GM18520 (cell line): ENCODE results near the gene MYOZ3.

Experiments used
- ATAC-seq: cut with Tn5 transposase; IDR thresholded peaks from one replicate; pipeline ENCODE4 v1.9.1; 2021; ENCODE audit not compliant: unreplicated experiment

MYOZ3 gene

GRCh38 chr5:150658699-150659265, 2.3 kb upstream of the MYOZ3 start:
- no peak for ATAC-seq

GRCh38 chr5:150659360-150660107, 1.5 kb upstream of the MYOZ3 start:
- no peak for ATAC-seq

GRCh38 chr5:150660108-150660831, 781 bp upstream of the MYOZ3 start:
- ATAC-seq: no peak

GRCh38 chr5:150661821-150662596, 958 bp downstream of the MYOZ3 start:
- ATAC-seq: no peak

DNA sequence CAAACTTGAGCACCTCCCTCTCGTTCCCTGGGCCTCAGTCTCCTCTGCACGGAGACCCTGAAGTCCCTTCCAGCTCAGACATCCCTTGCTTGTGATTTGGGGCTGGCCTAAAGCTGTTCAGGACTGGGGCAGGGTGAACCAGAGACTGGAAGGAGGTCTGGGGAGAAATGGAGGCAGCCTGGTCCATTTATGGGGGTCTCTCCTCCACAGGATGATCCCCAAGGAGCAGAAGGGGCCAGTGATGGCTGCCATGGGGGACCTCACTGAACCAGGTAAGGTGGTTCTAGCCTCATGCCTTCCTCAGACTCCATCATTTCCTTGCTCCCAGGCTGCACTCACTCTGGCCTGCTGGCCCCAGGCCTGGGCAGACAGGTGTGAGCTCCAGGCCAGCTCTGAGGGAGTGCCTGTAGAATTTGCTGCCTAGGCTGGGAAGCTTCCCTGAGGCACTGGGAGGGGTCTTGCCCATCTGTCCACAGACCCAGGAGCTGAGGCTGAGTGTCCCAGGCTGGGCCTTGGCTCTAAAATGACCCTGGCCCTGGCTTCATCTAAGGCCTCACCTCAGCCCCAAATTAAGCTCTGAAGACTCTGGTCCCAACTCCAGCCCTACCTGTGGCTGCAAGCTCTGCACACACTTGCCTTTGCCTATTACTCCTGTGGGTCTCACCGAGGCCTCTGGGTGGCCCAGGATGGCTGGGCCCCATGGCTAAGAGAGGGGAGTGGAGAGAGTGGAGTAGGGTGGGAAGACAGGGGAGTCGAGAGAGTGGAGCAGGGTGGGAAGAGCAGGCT, 1.9 kb downstream of the MYOZ3 start:
- ATAC-seq: no peak

GRCh38 chr5:150663936-150664335, 2.9 kb downstream of the MYOZ3 start:
- ATAC-seq: no peak

GRCh38 chr5:150665044-150665443, 4.0 kb downstream of the MYOZ3 start:
- ATAC-seq: no peak

- ATAC-seq: no peak
These were observed 9.4 kb downstream of the MYOZ3 start for GRCh38 chr5:150670275-150670947.

GRCh38 chr5:150670948-150671310, 9.9 kb downstream of the MYOZ3 start:
- no peak for ATAC-seq

DNA sequence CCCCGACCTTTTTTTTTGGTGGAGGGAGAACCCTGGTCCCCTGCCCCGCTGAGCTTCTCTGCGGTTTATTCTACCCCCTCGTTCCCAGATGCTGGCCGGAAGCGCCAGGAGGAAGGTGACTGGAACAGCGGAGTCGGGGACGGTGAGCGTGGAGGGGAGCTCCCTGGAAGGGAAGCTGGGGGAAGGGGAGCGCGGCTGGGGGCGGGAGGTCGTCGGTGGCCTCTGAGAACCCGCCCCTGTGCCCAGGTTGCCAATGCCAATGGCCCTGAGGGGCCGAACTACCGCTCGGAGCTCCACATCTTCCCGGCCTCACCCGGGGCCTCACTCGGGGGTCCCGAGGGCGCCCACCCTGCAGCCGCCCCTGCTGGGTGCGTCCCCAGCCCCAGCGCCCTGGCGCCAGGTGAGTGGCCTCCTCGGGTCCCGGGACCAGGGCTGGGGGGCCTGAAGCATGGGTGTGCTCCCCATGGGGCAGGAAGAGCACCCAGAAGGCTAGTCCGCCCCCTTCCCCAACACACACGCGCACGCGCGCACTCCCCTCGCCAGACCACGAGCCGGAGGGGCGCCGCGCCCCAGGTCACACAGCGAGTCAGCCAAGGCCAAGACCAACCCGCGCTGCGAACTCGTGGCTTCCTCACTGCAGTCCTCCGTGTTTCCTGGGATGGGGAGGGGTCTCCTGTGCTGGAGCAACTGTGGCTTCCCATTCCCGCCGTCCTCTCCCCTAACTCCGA, 10.6 kb downstream of the MYOZ3 start:
- ATAC-seq: no peak

DNA sequence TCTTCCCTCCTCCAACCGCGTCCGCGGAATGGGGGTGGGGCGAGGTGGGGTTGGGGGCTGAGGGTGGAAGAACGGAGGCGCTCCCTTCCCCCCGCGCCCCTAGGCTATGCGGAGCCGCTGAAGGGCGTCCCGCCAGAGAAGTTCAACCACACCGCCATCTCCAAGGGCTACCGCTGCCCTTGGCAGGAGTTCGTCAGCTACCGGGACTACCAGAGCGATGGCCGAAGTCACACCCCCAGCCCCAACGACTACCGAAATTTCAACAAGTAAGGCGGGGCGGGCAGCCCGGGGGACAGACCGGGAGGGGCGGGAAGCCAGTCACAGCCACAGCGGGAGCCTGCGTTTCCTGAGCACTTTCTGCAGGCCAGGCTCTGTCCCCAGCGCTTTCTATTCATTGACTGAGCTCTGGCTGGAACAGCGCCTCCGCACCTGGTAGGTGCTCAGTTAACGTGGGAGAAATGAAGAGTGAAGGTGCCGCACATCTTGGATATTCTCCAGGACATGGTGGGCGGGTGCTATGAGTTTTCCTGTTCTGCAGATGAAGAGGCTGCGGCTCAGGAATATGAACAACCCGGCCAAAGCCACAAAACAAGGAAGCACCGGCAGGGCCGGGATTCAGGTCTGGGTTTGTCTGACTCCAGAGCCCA, 11.3 kb downstream of the MYOZ3 start:
- ATAC-seq: no peak

DNA sequence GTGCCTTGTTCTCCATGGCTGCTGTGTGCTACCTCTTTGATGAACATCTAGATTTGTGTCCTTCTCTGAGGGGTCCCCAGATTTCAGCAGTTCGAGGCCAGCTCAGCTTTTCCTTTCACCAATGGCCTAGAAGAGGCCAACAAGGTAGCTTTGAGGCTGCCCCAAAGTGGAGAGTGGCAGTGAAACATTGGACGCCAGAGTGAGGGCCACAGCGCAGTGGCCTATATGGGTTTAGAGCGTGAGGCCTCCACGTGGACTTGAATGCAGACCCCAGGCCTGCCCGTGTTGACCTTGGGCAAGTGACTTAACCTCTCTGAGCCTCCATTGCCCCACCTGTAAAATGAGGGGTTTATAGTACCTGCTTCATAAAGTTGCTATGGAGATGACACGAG, 11.8 kb downstream of the MYOZ3 start:
- ATAC-seq: no peak

- no peak for ATAC-seq
These were observed 13.3 kb downstream of the MYOZ3 start for GRCh38 chr5:150674341-150674821.

GRCh38 chr5:150675069-150675468, 14.0 kb downstream of the MYOZ3 start:
- ATAC-seq: no peak

- no peak for ATAC-seq
These were observed 15.5 kb downstream of the MYOZ3 start for GRCh38 chr5:150676578-150676977.

DNA sequence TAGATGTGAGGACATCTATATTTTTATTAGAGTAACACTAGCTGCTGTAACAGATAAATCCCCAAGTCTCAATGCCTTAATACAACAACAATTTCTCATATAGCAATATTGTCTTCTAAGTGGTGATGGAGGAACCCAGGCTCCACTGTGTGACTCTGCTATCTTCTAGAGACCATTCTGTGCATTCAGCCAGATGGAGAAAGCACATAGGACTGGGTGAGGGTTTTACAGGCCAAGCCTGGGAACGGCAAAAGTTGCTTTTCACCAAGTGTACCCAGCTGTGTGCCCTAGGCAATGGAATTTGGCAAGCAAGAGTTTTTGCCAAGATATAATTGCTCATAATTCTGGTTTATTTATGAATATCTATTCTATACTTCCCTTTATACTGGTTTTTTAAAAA, 28.1 kb downstream of the MYOZ3 start:
- ATAC-seq: no peak

DNA sequence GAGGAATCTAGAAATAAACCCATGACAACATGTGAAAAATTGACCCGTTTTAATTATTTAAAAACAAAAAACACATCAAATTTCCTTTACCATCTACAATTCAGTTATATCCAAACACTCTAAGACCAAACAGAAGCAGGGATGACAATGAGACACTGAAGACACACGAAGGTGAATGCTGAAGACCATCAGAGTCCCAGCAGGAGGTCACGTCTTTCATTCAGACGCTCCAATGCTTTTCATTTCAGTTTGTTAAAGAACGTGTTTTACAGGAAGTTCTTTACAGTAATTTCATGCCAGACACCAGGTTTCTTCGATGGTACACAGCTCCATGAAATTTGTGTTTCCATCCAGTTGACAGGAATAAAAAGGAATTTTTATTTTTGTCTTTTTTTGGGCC, 29.7 kb downstream of the MYOZ3 start:
- no peak for ATAC-seq

GRCh38 chr5:150692276-150692675, 31.2 kb downstream of the MYOZ3 start:
- no peak for ATAC-seq

GRCh38 chr5:150694612-150695011, 33.6 kb downstream of the MYOZ3 start:
- no peak for ATAC-seq
